HepG2 (cell line): ENCODE results near the gene DHRS4L2. TPM values are rescaled to one million over a fixed set of nuclear protein-coding genes. Genes with fewer than 3 reads are reported as not detected.
"Not testable (repeated sequence)": the region's sequence is repeated elsewhere in the genome, so short reads cannot be mapped to it uniquely, and the experiment has no call there.

Source experiments
- ATAC-seq: fragments of 200-7000 bp; cut with Tn5 transposase; 3 replicates; pipeline ENCODE4 v1.9.1; 2020; ENCODE audit warnings: mild to moderate bottlenecking, moderate library complexity
- BruUV-seq: library from RNA; stranded (reverse); fragments of 400-500 nt; replicated peaks from 2 replicates; lab custom pipeline; 2021; lab: Mats Ljungman, UMichigan
- CTCF ChIA-PET: fragments of 300-600 bp; formaldehyde crosslinking; extraction: SDS; loops from one replicate; lab custom pipeline; 2021; ENCODE audit warnings: low total read pairs, inconsistent platforms, low intra/inter-chr PET ratio; lab: Yijun Ruan, JAX
- POLR2A ChIA-PET: fragments of 350-600 bp; sonication (Branson Sonifier 250); formaldehyde crosslinking; loops from one replicate; lab custom pipeline; 2020; ENCODE audit warnings: antibody characterized with exemption, inconsistent platforms; lab: Yijun Ruan, JAX
- DNase-seq: peaks from one replicate; pipeline ENCODE4 v3.0.0-alpha.2; 2015; ENCODE audit warnings: low spot score
- FAIRE-seq: peaks from 3 replicates; lab custom pipeline; 2011; peaks lifted over from hg19 to GRCh38; lab: Jason Lieb, UNC
- H2AFZ ChIP-seq: one replicate; pipeline ENCODE4 v1.6.1; 2011; ENCODE audit warnings: low read length, inconsistent platforms
- H3K27ac ChIP-seq: fragments of 300-600 bp; 3 replicates; pipeline ENCODE4 v1.8.0; 2011; ENCODE audit warnings: mixed run types, mild to moderate bottlenecking, mixed read lengths, low read length, inconsistent platforms; ENCODE audit not compliant: insufficient read depth; ENCODE audit errors: extremely low read length
- H3K27me3 ChIP-seq, 2 experiments: fragments of 200-600 bp in 1 of 2; 2 replicates in 1 of 2; 3 replicates in 1 of 2; pipeline versions ENCODE4 v1.6.0 to v1.8.0; 2011; ENCODE audit warnings: low read length in 2 of 2, mild to moderate bottlenecking in 2 of 2, moderate library complexity in 2 of 2, inconsistent platforms in 1 of 2; ENCODE audit not compliant: insufficient read depth in 2 of 2, control insufficient read depth in 1 of 2
- H3K36me3 ChIP-seq, 2 experiments: fragments of 200-600 bp in 1 of 2; replicated peaks in 1 of 2; 2 replicates in 1 of 2; 3 replicates in 1 of 2; pipeline versions ENCODE4 v1.5.1 to v1.8.0; 2011; ENCODE audit warnings: low read length in 2 of 2, inconsistent platforms in 1 of 2; ENCODE audit not compliant: insufficient read depth in 2 of 2, control insufficient read depth in 1 of 2
- H3K4me1 ChIP-seq: 2 replicates; pipeline ENCODE4 v1.5.1; 2012; ENCODE audit warnings: low read length, inconsistent platforms; ENCODE audit not compliant: insufficient read depth
- H3K4me2 ChIP-seq: 2 replicates; pipeline ENCODE4 v1.6.0; 2011; ENCODE audit warnings: low read depth, low read length, inconsistent platforms
- H3K4me3 ChIP-seq, 3 experiments: fragments of 200-600 bp in 1 of 3; sonication (generic), shearing (Covaris generic) in 1 of 3; replicated peaks in 1 of 3; 2 replicates each; pipeline ENCODE4 v1.5.1; 2011 to 2016; ENCODE audit warnings: low read length in 3 of 3, inconsistent platforms in 2 of 3, low read depth in 2 of 3, mild to moderate bottlenecking in 2 of 3, control low read depth in 1 of 3, mixed read lengths in 1 of 3; ENCODE audit not compliant: insufficient read depth in 1 of 3
- H3K79me2 ChIP-seq: one replicate; pipeline ENCODE4 v1.6.1; 2011; ENCODE audit warnings: low read length, inconsistent platforms; ENCODE audit not compliant: insufficient read depth
- H3K9ac ChIP-seq: 2 replicates; pipeline ENCODE4 v1.6.0; 2011; ENCODE audit warnings: mild to moderate bottlenecking, low read depth, low read length, inconsistent platforms; ENCODE audit not compliant: insufficient read depth
- H3K9me3 ChIP-seq: 2 replicates; pipeline ENCODE4 v1.5.1; 2012; ENCODE audit warnings: mild to moderate bottlenecking, low read length
- H4K20me1 ChIP-seq: 2 replicates; pipeline ENCODE4 v1.6.0; 2011; ENCODE audit warnings: inconsistent platforms, mild to moderate bottlenecking, low read length, moderate library complexity; ENCODE audit not compliant: insufficient read depth
- HNRNPLL ChIP-seq: fragments of 200-400 bp; formaldehyde crosslinking; IDR thresholded peaks from 2 replicates; pipeline ENCODE4 v1.6.1; 2017; ENCODE audit warnings: mild to moderate bottlenecking, low read depth, low read length; ENCODE audit not compliant: poor library complexity, severe bottlenecking
- NFKB2 ChIP-seq: sonication (generic); formaldehyde crosslinking; IDR thresholded peaks from 2 replicates; pipeline ENCODE4 v1.4.0; 2020; ENCODE audit warnings: missing genetic modification reagents, borderline replicate concordance
- RBFOX2 ChIP-seq: fragments of 200-400 bp; formaldehyde crosslinking; IDR thresholded peaks from 2 replicates; pipeline ENCODE4 v1.6.1; 2017; ENCODE audit warnings: low read depth, mild to moderate bottlenecking, low read length
- ZBTB40 ChIP-seq, 2 experiments: fragments of 450-650 bp in 1 of 2; sonication (generic) in 1 of 2; formaldehyde crosslinking in 1 of 2; IDR thresholded peaks; 2 replicates each; pipeline versions ENCODE4 v1.6.1 to v1.8.0; 2016 to 2022; ENCODE audit warnings: antibody characterized with exemption in 1 of 2, mild to moderate bottlenecking in 1 of 2, missing genetic modification reagents in 1 of 2
- ZFP90 ChIP-seq: sonication (generic); formaldehyde crosslinking; IDR thresholded peaks from 2 replicates; pipeline ENCODE4 v1.8.0; 2022; ENCODE audit warnings: missing genetic modification reagents, mild to moderate bottlenecking, inconsistent platforms, borderline replicate concordance
- ZNF280B ChIP-seq: sonication (generic); formaldehyde crosslinking; IDR thresholded peaks from 2 replicates; pipeline ENCODE4 v1.5.0; 2020; ENCODE audit warnings: missing genetic modification reagents, mild to moderate bottlenecking, borderline replicate concordance
- ZNF768 ChIP-seq: sonication (generic); formaldehyde crosslinking; IDR thresholded peaks from 2 replicates; pipeline ENCODE4 v1.4.0; 2020; ENCODE audit warnings: missing genetic modification reagents
- WGBS: methylation state at CpG from one replicate; pipeline ENCODE4 v1.1.6; 2017; ENCODE audit warnings: low lambda C conversion rate; 5-methylcytosine and 5-hydroxymethylcytosine counted together
- in situ Hi-C: cut with HindIII; loops from 2 replicates; pipeline ENCODE4 v1.10.0; 2017; ENCODE audit warnings: low pct_unique_long_range_greater_than_20kb; ENCODE audit not compliant: extremely low pct_ligation_motif_present
- intact Hi-C: fragments of 100-400 bp; cut with micrococcal nuclease; formaldehyde crosslinking; loops from one replicate; pipeline ENCODE4 v1.10.0; 2022; ENCODE audit not compliant: unreplicated experiment
- polyA plus RNA-seq, 8 experiments: library from polyadenylated mRNA; depleted of rRNA in 3 of 8; stranded (reverse) in 7 of 8; unstranded in 1 of 8; fragments of >200 nt; fragmentation: Illumina TruSeq in 4 of 8; extraction: Trizol in 4 of 8; gene quantifications; 2 replicates each; pipeline versions ENCODE4 v1.2.1 to v1.2.3, GENCODE V29; 2011 to 2016; ENCODE audit warnings: low read depth in 4 of 8, missing spikeins in 1 of 8, mixed read lengths in 1 of 8; ENCODE audit not compliant: insufficient read depth in 1 of 8
- total RNA-seq, 5 experiments: library from RNA; depleted of rRNA; stranded (reverse); fragments of >200 nt; fragmentation: Illumina TruSeq; extraction: Trizol; gene quantifications; 2 replicates each; pipeline ENCODE4 v1.2.3, GENCODE V29; 2016; ENCODE audit warnings: low read depth in 1 of 5

DHRS4L2 gene
- total and polyA plus RNA-seq, 2 of the 13 experiments (the other 11 are each of a cell fraction or from before 2014, with no cell fraction given), result 24.7 to 38.2 TPM

DNA sequence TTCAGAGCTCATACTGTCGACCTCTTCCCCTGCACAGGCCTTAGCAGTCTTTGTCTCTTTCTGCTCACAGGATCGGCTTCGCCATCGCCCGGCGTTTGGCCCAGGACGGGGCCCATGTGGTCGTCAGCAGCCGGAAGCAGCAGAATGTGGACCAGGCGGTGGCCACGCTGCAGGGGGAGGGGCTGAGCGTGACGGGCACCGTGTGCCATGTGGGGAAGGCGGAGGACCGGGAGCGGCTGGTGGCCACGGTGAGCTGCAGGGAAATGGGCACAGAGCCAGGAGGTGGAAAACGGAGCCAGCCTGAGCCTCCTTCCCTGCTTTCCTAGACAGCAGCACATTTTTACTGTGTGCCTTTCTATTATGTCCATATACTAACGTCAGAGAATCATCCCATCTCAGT lies 33.8 kb upstream of the DHRS4L2 start:
- intact Hi-C loops, result loop anchor here (1.0 to 5.0 kb wide), 2 partner anchors 73 to 366 kb away; no protein-coding TSS in a partner anchor
- BruUV-seq; H3K9me3 ChIP-seq; H3K4me2 ChIP-seq; H3K36me3 ChIP-seq; H3K4me3 ChIP-seq; ATAC-seq; H3K27me3 ChIP-seq; in situ Hi-C loops; DNase-seq; H3K9ac ChIP-seq; FAIRE-seq; H2AFZ ChIP-seq; H4K20me1 ChIP-seq; H3K79me2 ChIP-seq; H3K27ac ChIP-seq; TF ChIP-seq ZBTB40 (IDR thresholded peaks at IDR 0.05): not testable (repeated sequence)
- ChIA-PET POLR2A (interaction anchor here (2.7 kb wide), 1 partner anchor 139 kb away, joined by 20 read pairs; the partner anchor contains the start of gene PCK2), CTCF (interaction anchor here (0.9 to 2.2 kb wide), 2 partner anchors 228 to 323 kb away, joined by 5 to 15 read pairs; no protein-coding TSS in a partner anchor)
- TF ChIP-seq ZFP90 (CRISPR knock-in tag) (0 out of 2 replicates have a peak, but pooled peaks have one; percentile 40), NFKB2 (CRISPR knock-in tag) (peak; percentile 56; the same call in 1 of the 2 replicates), ZNF280B (CRISPR knock-in tag) (peak; percentile 38; the same call in 1 of the 2 replicates), ZNF768 (CRISPR knock-in tag) (peak; percentile 69; the same call in 1 of the 2 replicates), RBFOX2 (peak; percentile 54), HNRNPLL (peak; percentile 24), ZBTB40 (CRISPR knock-in tag; IDR thresholded peaks at IDR 0.05) (peak; percentile 31; the same call in 1 of the 2 replicates)
- H3K4me1 ChIP-seq, result peaks cover 27% of the 10 kb centered on the region
- 95% methylated on average over 20 of the region's 20 CpGs for WGBS
